IMR-90 (cell line): Measurements from ENCODE around the gene EDARADD.
"Not testable (repeated sequence)": the region's sequence is repeated elsewhere in the genome, so short reads cannot be mapped to it uniquely, and the experiment has no call there.

ENCODE experiments used
- BHLHE40 ChIP-seq: fragments of 150-350 bp; IDR thresholded peaks from 2 replicates; pipeline ENCODE4 v1.6.1; 2016; ENCODE audit warnings: mild to moderate bottlenecking, low read depth, low read length
- CEBPB ChIP-seq: IDR thresholded peaks from 2 replicates; pipeline ENCODE4 v1.6.1; 2012; ENCODE audit warnings: low read depth, low read length, improper control_type of control experiment
- CHD1 ChIP-seq: IDR thresholded peaks from 2 replicates; pipeline ENCODE4 v1.6.1; 2012; ENCODE audit warnings: low read depth, low read length, improper control_type of control experiment
- FOS ChIP-seq: fragments of 150-350 bp; IDR thresholded peaks from 2 replicates; pipeline ENCODE4 v1.6.1; 2016; ENCODE audit warnings: low read depth, low read length
- MAFK ChIP-seq: IDR thresholded peaks from 2 replicates; pipeline ENCODE4 v1.6.1; 2012; ENCODE audit warnings: low read depth, low read length, improper control_type of control experiment
- MAZ ChIP-seq: IDR thresholded peaks from 2 replicates; pipeline ENCODE4 v1.6.1; 2012; ENCODE audit warnings: low read depth, mild to moderate bottlenecking, low read length, improper control_type of control experiment, moderate library complexity, borderline replicate concordance
- NFE2L2 ChIP-seq: fragments of 150-350 bp; IDR thresholded peaks from 2 replicates; pipeline ENCODE4 v1.6.1; 2016; ENCODE audit warnings: low read depth, mild to moderate bottlenecking, low read length
- POLR2A ChIP-seq: IDR thresholded peaks from 2 replicates; pipeline ENCODE4 v1.6.1; 2012; ENCODE audit warnings: mild to moderate bottlenecking, low read depth, low read length
- RCOR1 ChIP-seq: IDR thresholded peaks from 2 replicates; pipeline ENCODE4 v1.6.1; 2012; ENCODE audit warnings: mild to moderate bottlenecking, low read length, improper control_type of control experiment; ENCODE audit not compliant: insufficient replicate concordance
- RFX5 ChIP-seq: IDR thresholded peaks from 2 replicates; pipeline ENCODE4 v1.8.0; 2012; ENCODE audit warnings: low read depth, mild to moderate bottlenecking, low read length, moderate library complexity
- SMC3 ChIP-seq: fragments of 150-350 bp; IDR thresholded peaks from 2 replicates; pipeline ENCODE4 v1.6.1; 2016; ENCODE audit warnings: low read depth, mild to moderate bottlenecking, antibody characterized with exemption, low read length, moderate library complexity
- TF ChIP-seq, protein P1 (sequence below): conservative IDR thresholded peaks from 2 replicates; pipeline ENCODE4 v1.5.1; 2012; ENCODE audit warnings: mild to moderate bottlenecking, low read depth, low read length, improper control_type of control experiment
- TF ChIP-seq, protein P2 (sequence below): fragments of 150-350 bp; IDR thresholded peaks from 2 replicates; pipeline ENCODE4 v1.6.1; 2017; ENCODE audit warnings: mild to moderate bottlenecking, antibody characterized with exemption, low read length, low read depth
- TF ChIP-seq, protein P3 (sequence below): fragments of 150-350 bp; IDR thresholded peaks from 2 replicates; pipeline ENCODE4 v1.6.1; 2016; ENCODE audit warnings: low read depth, mild to moderate bottlenecking, low read length, moderate library complexity, borderline replicate concordance

- TF ChIP-seq, protein P1, sequence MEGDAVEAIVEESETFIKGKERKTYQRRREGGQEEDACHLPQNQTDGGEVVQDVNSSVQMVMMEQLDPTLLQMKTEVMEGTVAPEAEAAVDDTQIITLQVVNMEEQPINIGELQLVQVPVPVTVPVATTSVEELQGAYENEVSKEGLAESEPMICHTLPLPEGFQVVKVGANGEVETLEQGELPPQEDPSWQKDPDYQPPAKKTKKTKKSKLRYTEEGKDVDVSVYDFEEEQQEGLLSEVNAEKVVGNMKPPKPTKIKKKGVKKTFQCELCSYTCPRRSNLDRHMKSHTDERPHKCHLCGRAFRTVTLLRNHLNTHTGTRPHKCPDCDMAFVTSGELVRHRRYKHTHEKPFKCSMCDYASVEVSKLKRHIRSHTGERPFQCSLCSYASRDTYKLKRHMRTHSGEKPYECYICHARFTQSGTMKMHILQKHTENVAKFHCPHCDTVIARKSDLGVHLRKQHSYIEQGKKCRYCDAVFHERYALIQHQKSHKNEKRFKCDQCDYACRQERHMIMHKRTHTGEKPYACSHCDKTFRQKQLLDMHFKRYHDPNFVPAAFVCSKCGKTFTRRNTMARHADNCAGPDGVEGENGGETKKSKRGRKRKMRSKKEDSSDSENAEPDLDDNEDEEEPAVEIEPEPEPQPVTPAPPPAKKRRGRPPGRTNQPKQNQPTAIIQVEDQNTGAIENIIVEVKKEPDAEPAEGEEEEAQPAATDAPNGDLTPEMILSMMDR = not testable (repeated sequence)
- TF ChIP-seq CHD1, RFX5, BHLHE40, POLR2A, RCOR1, MAZ, SMC3, CEBPB, MAFK, FOS, NFE2L2: not testable (repeated sequence)
- TF ChIP-seq, protein P2, sequence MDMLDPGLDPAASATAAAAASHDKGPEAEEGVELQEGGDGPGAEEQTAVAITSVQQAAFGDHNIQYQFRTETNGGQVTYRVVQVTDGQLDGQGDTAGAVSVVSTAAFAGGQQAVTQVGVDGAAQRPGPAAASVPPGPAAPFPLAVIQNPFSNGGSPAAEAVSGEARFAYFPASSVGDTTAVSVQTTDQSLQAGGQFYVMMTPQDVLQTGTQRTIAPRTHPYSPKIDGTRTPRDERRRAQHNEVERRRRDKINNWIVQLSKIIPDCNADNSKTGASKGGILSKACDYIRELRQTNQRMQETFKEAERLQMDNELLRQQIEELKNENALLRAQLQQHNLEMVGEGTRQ = not testable (repeated sequence)
- TF ChIP-seq, protein P3, sequence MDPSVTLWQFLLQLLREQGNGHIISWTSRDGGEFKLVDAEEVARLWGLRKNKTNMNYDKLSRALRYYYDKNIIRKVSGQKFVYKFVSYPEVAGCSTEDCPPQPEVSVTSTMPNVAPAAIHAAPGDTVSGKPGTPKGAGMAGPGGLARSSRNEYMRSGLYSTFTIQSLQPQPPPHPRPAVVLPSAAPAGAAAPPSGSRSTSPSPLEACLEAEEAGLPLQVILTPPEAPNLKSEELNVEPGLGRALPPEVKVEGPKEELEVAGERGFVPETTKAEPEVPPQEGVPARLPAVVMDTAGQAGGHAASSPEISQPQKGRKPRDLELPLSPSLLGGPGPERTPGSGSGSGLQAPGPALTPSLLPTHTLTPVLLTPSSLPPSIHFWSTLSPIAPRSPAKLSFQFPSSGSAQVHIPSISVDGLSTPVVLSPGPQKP = not testable (repeated sequence)
These were observed 95.1 kb downstream of the EDARADD start for GRCh38 chr1:236489161-236489560.
